ENCODE data around the gene DMC1. TPM values are rescaled to one million over a fixed set of nuclear protein-coding genes. Genes with fewer than 3 reads are reported as not detected.

Gene DMC1
- total RNA-seq, 1 experiment from 2014 or later, result 3.8 TPM

GRCh38 chr22:38578505-38578904 lies 8.5 kb upstream of the DMC1 start:
- H3K27ac ChIP-seq (ENCODE audit: low read length), result no peak overlapping the region
- no peak overlapping the region for H3K9ac ChIP-seq (ENCODE audit: low read length)
- no peaks in the 10 kb centered on the region for H3K9me3 ChIP-seq (ENCODE audit: low read length)
- DNase-seq, result no peak
- H3K36me3 ChIP-seq (ENCODE audit: insufficient read depth, low read length), result no peaks in the 10 kb centered on the region
- H4K20me1 ChIP-seq (ENCODE audit: insufficient read depth, low read depth, low read length), result no peaks in the 10 kb centered on the region
- no peaks in the 10 kb centered on the region for H3K27me3 ChIP-seq (ENCODE audit: low read length)
- no peak overlapping the region for H3K4me2 ChIP-seq (ENCODE audit: low read depth, low read length, poor library complexity, severe bottlenecking)
- no peaks in the 10 kb centered on the region for H3K79me2 ChIP-seq (ENCODE audit: low read length)
- H2AFZ ChIP-seq (ENCODE audit: low read length), result no peak overlapping the region
- no peak overlapping the region for H3K4me3 ChIP-seq (ENCODE audit: low read length)
- no peaks in the 10 kb centered on the region for H3K9me2 ChIP-seq (replicated peaks; ENCODE audit: insufficient read depth, low read length)
- no peaks in the 10 kb centered on the region for H3K4me1 ChIP-seq (ENCODE audit: low read length)

- H3K79me2 ChIP-seq (ENCODE audit: low read length), result peaks cover 15% of the 10 kb centered on the region
- no peak overlapping the region for H3K9ac ChIP-seq (ENCODE audit: low read length)
- H3K4me1 ChIP-seq (ENCODE audit: low read length), result peaks cover 23% of the 10 kb centered on the region
- no peak overlapping the region for H2AFZ ChIP-seq (ENCODE audit: low read length)
- H3K4me2 ChIP-seq (ENCODE audit: low read depth, low read length, poor library complexity, severe bottlenecking), result peak overlapping the region; percentile 89
- no peak overlapping the region for H3K27ac ChIP-seq (ENCODE audit: low read length)
- H3K4me3 ChIP-seq (ENCODE audit: low read length), result no peak overlapping the region
- no peaks in the 10 kb centered on the region for H3K9me2 ChIP-seq (replicated peaks; ENCODE audit: insufficient read depth, low read length)
- no peaks in the 10 kb centered on the region for H3K36me3 ChIP-seq (ENCODE audit: insufficient read depth, low read length)
- peak; percentile 72 for DNase-seq
- H3K9me3 ChIP-seq (ENCODE audit: low read length), result no peaks in the 10 kb centered on the region
- no peaks in the 10 kb centered on the region for H4K20me1 ChIP-seq (ENCODE audit: insufficient read depth, low read depth, low read length)
- no peaks in the 10 kb centered on the region for H3K27me3 ChIP-seq (ENCODE audit: low read length)
Observed at GRCh38 chr22:38572065-38572464, 2.1 kb upstream of the DMC1 start.

- Histone ChIP-seq H3K4me2 (ENCODE audit: low read depth, low read length, poor library complexity, severe bottlenecking) (peak overlapping the region; percentile 89), H3K9me3 (ENCODE audit: low read length) (no peaks in the 10 kb centered on the region), H3K9ac (ENCODE audit: low read length) (peak overlapping the region; percentile 88), H3K27me3 (ENCODE audit: low read length) (no peaks in the 10 kb centered on the region), H3K36me3 (ENCODE audit: insufficient read depth, low read length) (no peaks in the 10 kb centered on the region), H3K79me2 (ENCODE audit: low read length) (peaks cover 15% of the 10 kb centered on the region), H4K20me1 (ENCODE audit: insufficient read depth, low read depth, low read length) (no peaks in the 10 kb centered on the region), H2AFZ (ENCODE audit: low read length) (peak overlapping the region; percentile 77), H3K4me1 (ENCODE audit: low read length) (peaks cover 23% of the 10 kb centered on the region), H3K27ac (ENCODE audit: low read length) (peak overlapping the region; percentile 57), H3K9me2 (replicated peaks; ENCODE audit: insufficient read depth, low read length) (no peaks in the 10 kb centered on the region), H3K4me3 (ENCODE audit: low read length) (peak overlapping the region; percentile 80)
- DNase-seq, result peak; percentile 77
Observed at GRCh38 chr22:38570779-38571364, 889 bp upstream of the DMC1 start.

DNA sequence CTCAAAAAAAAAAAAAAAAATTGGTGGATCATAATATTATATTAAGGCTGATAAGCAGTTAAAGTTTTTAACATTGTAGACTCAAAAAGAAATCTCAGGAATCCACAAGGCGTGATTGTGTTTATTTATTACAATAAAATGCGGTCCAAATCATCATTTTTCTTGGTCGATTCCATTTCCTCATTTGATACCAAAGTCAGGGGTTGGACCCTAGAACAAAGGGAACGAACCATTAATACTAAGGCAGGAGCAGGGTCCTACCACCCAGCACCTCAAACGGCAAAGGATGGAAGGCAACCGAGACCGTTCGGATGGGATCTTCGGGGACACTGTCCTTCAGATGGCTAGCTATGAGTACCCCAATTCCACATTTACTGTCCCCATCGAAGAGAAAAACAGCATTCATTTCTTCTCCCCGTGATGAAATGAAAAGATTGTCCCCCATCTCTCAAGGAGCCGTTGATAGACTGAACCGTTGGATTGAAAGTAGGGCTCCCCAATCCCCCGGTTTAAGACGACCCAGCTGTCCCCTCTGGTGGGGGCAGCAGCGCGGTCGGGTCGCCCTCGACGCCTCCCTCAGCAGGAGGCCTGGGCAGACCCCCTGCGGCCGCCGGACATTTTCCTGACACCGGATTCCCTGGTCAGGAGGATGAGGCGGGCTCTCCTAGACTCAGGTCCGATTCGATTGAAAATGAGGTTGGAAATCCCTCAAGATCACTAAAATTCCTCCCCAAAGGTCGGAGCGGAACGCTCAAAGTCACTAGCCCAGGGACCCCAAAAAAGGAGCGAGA lies 607 bp downstream of the DMC1 start:
- peak overlapping the region; percentile 86 for H2AFZ ChIP-seq (ENCODE audit: low read length)

DNA sequence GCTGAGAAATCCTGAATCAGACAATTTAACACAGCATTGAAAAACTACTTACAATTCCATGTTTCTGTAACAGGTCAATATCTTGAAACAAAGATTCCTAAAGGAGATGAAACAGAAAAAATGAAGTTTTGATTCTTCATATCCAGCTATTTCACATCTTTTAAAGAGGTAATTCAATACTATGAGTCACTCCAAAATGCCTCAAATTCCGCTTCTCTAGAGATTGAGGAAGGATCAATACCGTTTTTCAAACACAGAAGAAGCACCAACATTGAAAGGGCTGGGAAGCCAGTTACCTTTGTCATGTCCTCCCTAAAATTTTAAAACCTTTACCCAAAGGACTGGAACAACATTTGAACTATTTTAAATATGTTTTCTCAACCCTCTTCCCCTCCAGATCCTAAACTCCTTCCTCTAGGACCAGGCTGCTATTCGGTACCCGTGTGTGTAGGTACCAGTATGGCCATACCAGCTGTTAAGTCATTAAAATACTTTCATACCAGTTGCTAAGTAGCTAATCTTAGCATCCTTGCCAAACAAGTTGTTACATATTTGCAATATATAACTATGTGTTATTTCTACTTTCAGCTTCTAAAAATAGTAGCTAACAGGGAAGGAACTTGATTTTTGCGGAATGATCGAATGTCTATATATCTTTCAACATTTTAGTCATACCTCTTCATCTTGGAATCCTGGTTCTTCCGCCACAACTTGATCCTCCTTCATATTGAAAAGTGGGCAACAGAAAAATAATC lies 2.3 kb downstream of the DMC1 start:
- Histone ChIP-seq H3K4me3 (ENCODE audit: low read length) (no peak overlapping the region), H3K9ac (ENCODE audit: low read length) (no peak overlapping the region), H3K9me3 (ENCODE audit: low read length) (no peaks in the 10 kb centered on the region), H3K27ac (ENCODE audit: low read length) (no peak overlapping the region), H3K9me2 (replicated peaks; ENCODE audit: insufficient read depth, low read length) (no peaks in the 10 kb centered on the region), H3K79me2 (ENCODE audit: low read length) (peaks cover 15% of the 10 kb centered on the region), H3K4me2 (ENCODE audit: low read depth, low read length, poor library complexity, severe bottlenecking) (no peak overlapping the region), H3K27me3 (ENCODE audit: low read length) (no peaks in the 10 kb centered on the region), H4K20me1 (ENCODE audit: insufficient read depth, low read depth, low read length) (no peaks in the 10 kb centered on the region), H3K4me1 (ENCODE audit: low read length) (peaks cover 23% of the 10 kb centered on the region), H2AFZ (ENCODE audit: low read length) (peak overlapping the region; percentile 7; the same call in 1 of the 2 replicates), H3K36me3 (ENCODE audit: insufficient read depth, low read length) (no peaks in the 10 kb centered on the region)
- no peak for DNase-seq

More for the DNA sequence above, 607 bp downstream of the DMC1 start:
- peaks cover 23% of the 10 kb centered on the region for H3K4me1 ChIP-seq (ENCODE audit: low read length)
- peak; percentile 64 for DNase-seq
- H3K36me3 ChIP-seq (ENCODE audit: insufficient read depth, low read length), result no peaks in the 10 kb centered on the region
- peak overlapping the region; percentile 88 for H3K9ac ChIP-seq (ENCODE audit: low read length)
- H3K27ac ChIP-seq (ENCODE audit: low read length), result peak overlapping the region; percentile 79
- peak overlapping the region; percentile 98 for H3K4me2 ChIP-seq (ENCODE audit: low read depth, low read length, poor library complexity, severe bottlenecking)
- no peaks in the 10 kb centered on the region for H3K27me3 ChIP-seq (ENCODE audit: low read length)
- H3K79me2 ChIP-seq (ENCODE audit: low read length), result peaks cover 15% of the 10 kb centered on the region
- H3K9me2 ChIP-seq (replicated peaks; ENCODE audit: insufficient read depth, low read length), result no peaks in the 10 kb centered on the region
- no peaks in the 10 kb centered on the region for H4K20me1 ChIP-seq (ENCODE audit: insufficient read depth, low read depth, low read length)
- no peaks in the 10 kb centered on the region for H3K9me3 ChIP-seq (ENCODE audit: low read length)
- peak overlapping the region; percentile 87 for H3K4me3 ChIP-seq (ENCODE audit: low read length)

DNA sequence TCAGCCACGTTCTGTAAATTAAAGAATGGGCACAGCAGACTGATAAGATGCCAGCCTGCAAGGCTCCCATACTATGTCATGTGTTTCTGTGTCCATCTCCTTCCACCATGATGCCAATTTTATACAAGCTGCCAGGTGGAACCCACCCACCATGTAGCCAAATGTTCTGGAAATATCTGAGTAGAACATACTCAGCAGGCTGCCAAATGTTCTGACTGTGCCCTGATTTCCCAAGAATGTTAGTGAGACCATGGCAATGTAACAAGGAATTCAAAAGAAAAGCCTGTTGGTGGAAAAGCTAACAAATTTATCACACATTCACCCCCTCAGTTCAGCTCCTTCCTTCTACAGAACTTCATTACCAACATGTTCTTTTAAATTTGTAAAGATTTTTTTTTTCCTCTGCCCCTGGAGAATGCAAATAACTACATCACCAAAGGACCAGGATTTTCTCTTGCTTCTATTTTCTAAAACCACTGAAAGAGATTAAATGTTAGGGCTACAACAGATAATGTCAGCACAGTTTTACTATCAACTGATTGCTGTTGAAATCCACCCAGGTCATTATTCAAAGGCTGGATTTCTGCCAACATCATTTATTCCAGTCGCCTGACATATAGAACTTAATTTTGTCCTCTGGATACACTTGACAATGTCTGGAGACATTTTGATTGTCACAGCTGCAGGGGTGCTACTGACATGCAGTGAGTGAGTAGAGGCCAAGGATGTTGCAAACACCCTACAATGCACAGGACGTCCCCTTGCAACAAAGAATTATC lies 3.1 kb downstream of the DMC1 start:
- Histone ChIP-seq H4K20me1 (ENCODE audit: insufficient read depth, low read depth, low read length) (no peaks in the 10 kb centered on the region), H3K4me3 (ENCODE audit: low read length) (no peak overlapping the region), H3K9me3 (ENCODE audit: low read length) (no peaks in the 10 kb centered on the region), H3K9me2 (replicated peaks; ENCODE audit: insufficient read depth, low read length) (no peaks in the 10 kb centered on the region), H3K9ac (ENCODE audit: low read length) (no peak overlapping the region), H3K4me1 (ENCODE audit: low read length) (peaks cover 22% of the 10 kb centered on the region), H3K36me3 (ENCODE audit: insufficient read depth, low read length) (no peaks in the 10 kb centered on the region), H2AFZ (ENCODE audit: low read length) (peak overlapping the region; percentile 7; the same call in 1 of the 2 replicates), H3K79me2 (ENCODE audit: low read length) (peaks cover 15% of the 10 kb centered on the region), H3K4me2 (ENCODE audit: low read depth, low read length, poor library complexity, severe bottlenecking) (no peak overlapping the region), H3K27me3 (ENCODE audit: low read length) (no peaks in the 10 kb centered on the region), H3K27ac (ENCODE audit: low read length) (no peak overlapping the region)
- DNase-seq, result no peak

- Histone ChIP-seq H2AFZ (ENCODE audit: low read length) (no peak overlapping the region), H3K36me3 (ENCODE audit: insufficient read depth, low read length) (no peaks in the 10 kb centered on the region), H3K9me2 (replicated peaks; ENCODE audit: insufficient read depth, low read length) (no peaks in the 10 kb centered on the region), H3K79me2 (ENCODE audit: low read length) (peaks cover 7% of the 10 kb centered on the region; the same call in 1 of the 2 replicates), H3K4me2 (ENCODE audit: low read depth, low read length, poor library complexity, severe bottlenecking) (no peak overlapping the region), H3K4me1 (ENCODE audit: low read length) (peaks cover 11% of the 10 kb centered on the region), H3K27me3 (ENCODE audit: low read length) (no peaks in the 10 kb centered on the region), H4K20me1 (ENCODE audit: insufficient read depth, low read depth, low read length) (no peaks in the 10 kb centered on the region), H3K9ac (ENCODE audit: low read length) (no peak overlapping the region), H3K9me3 (ENCODE audit: low read length) (no peaks in the 10 kb centered on the region), H3K27ac (ENCODE audit: low read length) (no peak overlapping the region), H3K4me3 (ENCODE audit: low read length) (no peak overlapping the region)
- no peak for DNase-seq
Observed at GRCh38 chr22:38565441-38565840, 4.5 kb downstream of the DMC1 start.
